Activated CD4-positive, CD25-positive, alpha-beta regulatory T cell (primary cell): ENCODE measurements around the gene FLOT1.
"Not testable (repeated sequence)": the region's sequence is repeated elsewhere in the genome, so short reads cannot be mapped to it uniquely, and the experiment has no call there.

Source experiments
- DNase-seq, 4 experiments: peaks; one replicate each; lab custom pipeline; 2025; lab: John Stamatoyannopoulos, UW

FLOT1 gene

DNA sequence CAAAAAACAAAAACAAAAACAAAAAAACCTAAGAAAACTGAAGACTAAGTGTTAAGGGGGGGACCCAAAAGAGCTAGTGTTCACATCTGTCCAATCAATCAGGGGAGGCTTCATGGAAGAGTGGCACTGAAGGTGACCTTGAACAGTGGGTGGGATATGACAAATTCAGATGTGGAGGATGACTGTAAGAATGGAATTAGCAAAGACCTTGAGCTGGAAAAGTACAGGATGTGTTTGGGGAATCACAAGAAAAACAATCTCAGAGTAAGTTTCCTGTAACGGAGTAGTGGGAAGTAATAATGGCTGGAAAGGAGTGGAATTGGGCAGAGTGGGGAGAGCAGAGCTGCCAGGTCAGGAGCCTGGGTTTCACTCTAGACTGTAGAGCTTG, 4.8 kb upstream of the FLOT1 start:
- DNase-seq, result no peak

DNA sequence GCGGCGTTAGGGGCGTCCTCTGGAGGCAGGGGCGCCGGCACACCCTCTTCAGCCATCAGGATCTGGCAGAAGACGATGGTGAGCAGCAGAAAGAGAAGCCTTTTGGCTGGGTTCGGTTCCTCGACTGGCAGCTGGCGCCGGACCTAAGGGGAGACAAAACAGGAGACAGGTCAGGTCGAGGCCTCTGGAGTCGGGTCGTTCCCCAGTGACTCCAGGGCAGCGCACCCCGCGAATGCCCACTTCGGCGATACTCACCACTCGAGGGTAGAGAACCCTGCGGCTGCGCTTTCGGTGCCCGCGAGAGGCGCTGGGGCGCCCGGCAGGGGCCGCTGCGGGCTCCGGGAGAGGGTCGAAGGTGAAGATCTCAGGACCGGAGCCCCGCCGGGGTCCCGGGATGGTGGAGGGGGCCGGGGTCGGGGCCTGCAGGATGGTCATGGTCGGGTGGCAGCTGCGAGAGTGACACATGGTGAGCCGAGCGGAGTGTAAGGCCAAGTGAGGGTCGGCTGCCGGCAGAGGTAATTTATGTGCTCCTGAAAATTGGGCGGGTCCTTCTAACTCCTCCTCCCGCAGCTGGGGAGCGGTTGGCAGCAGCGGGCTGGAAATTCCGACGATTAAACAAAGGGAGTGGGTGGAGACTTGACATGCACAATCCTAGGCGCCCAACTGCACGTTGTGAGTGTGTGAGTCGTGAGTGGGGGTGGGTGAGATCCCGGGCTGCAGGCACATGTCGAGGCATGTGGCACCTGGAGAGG, 1.7 kb upstream of the FLOT1 start, which contains the start of gene IER3:
Gene IER3 (minus strand): TSS at position 494 of the 752 bp plus-strand sequence. CDS start 29 bp downstream, at position 465.
- peak; percentile 43 to 74 (median 62) for DNase-seq

DNA sequence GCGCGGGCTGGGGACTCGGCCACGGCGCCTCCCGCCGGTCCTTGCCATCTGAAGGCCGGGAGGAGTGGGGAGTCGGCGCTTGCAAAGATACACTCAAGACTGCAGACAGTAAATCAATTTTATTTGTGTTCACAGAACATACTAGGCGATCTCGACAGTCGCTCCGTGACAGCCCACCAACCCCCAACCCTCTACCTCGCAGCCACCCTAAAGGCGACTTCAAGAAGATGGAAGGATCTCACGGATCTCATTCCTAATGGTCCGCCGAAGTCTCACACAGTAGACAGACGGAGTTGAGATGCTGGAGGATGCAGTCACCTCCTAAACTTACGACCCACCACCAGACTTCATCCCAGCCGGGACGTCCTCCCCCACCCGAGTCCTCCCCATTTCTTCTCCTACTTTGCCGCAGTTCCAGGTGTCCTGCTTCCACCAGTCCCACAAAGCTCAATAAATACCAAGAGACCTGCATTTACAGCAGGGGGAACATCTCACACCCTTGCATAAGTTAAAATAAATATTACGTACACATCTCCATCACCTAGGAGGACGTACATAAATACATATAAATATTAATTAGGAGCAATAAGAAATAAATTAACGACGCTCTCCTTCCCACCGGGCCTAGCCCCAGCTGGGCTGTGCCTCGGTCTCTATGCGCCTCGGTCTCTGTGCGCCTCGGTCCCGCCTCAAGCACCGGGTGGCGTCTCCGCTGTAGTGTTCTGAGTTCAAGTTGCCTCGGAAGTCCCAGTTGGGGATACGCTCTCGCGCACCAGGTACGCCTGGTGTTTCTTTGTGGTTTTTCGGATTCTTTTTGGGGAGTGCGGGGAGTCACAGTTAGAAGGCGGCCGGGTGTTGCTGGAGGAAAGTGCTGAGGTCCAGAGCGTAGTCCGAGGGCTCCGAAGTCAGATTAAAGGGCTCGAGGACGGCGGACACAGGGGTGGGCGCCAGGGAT, 889 bp upstream of the FLOT1 start:
- DNase-seq, result peak in 1 of 4 experiments; percentile 10

DNA sequence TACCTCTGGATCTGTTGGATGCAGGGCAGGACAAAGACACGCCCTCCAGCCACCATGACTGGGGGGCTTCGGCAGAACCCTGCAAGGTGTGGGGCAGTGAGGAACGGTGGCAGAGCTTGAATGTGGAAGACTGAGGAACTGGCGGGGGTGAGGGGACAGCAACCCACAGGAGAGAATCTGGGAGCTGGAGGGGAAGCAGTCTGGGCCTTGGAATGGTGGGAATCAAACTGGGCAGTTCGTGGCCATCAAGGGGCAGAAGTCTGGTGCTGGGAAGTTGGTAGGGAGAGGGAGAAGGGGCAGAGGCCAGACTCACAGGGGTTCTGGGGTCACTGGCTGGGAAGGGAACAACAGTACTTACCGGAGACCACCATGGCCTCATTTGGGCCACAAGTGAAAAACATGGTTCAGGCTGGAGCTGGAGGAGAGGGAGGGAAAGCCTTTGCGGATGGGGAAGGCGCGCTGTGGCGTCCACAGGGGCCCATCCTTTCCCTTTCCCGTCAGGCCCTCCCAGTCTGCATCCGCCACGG, 635 bp downstream of the FLOT1 start:
- no peak for DNase-seq

DNA sequence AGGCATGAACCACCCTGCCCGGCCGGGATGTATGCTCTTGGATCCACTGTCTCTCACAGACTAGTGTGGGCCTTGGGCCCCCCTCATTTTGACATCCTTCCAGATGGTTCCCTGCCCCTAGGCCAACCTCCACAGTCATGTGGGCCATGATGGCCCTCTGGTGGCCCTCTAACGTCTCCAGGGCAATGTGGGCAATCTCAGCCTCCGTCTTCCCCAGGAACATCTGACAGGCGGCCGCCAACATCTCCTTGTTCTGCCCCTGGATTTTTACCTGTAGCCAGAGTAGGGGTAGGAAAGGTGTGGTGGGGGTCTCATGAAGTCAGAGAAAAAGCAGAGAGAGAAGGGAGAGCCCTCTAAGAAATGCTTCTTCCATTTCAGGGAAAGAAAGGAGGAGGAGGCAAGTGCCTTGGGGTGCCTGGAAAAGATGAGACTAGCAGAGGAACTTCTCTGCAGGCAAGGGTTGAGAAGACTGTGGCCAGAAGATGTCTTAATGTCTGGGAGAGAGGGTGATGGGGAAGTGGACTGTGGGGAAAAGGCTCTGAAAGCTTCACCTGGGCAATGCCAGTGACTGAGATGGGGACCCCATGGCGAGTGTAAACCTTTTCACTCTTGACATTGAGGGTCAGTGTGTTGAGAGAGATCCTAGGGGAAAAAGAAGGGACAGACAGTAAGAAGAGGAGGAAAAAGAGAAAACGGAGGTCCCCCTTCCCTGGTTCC, 1.3 kb downstream of the FLOT1 start:
- DNase-seq, result no peak

DNA sequence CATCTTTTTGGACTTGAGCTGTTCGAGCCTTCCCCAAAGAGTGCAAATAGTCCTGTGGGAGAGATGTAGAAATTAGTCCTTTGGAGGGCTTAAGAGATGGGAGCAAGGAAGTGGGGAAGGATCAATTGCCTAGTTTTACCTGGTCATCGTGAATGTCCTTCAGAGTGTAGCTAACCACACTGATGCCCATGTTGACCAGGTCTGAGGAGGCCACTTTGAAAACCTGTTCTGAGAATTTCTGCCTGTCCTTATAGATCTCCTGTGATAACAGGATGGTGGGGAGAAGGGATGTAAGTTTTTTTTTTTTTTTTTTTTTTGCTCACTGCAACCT, 2.0 kb downstream of the FLOT1 start:
- no peak for DNase-seq

DNA sequence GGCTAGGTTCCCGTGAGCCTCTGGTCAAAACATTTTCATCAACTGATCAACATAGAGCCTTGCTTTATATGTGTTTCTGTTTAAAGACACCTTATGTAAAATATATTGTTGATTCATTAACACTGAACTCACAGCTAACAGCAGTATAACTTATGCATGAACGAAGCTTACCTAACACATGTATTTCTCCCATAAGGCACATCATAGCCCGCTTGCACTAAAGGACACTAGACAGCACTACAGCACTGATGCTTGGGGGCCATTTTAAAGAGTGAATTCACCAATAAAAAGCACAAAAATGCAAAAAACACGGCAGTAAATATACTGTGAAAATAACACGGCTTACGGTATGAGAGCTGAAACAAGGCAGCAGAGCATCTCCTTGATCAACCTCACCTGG, 4.0 kb downstream of the FLOT1 start:
- DNase-seq, result no peak

DNA sequence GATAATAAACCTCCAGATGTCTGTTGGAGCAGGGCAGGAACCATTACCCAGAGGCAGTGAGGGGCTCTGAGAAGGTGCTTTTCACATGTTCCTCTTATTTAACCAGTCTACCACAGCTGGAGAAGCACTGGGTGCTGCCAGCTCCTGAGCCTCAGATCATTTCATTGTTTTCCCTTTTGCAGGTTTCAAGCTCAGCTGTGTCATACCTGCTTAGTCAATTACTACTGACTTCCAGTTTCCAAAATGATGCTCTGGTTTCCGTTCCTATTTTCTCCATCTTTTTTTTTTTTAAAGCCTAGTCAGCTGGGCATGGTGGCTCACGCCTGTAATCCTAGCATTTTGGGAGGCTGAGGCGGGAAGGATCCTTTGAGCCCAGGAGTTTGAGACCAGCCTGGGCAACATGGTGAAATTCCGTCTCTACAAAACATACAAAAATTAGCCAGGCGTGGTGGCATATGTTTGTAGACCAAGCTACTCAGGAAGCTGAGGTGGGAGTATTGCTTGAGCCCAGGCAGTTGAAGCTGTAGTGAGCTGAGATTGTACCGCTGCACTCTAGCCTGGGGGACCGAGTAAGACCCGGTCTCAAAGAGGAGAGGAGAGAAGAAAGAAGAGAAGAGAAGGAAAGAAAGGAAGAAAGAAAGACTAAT, 6.7 kb downstream of the FLOT1 start:
- no peak for DNase-seq

DNA sequence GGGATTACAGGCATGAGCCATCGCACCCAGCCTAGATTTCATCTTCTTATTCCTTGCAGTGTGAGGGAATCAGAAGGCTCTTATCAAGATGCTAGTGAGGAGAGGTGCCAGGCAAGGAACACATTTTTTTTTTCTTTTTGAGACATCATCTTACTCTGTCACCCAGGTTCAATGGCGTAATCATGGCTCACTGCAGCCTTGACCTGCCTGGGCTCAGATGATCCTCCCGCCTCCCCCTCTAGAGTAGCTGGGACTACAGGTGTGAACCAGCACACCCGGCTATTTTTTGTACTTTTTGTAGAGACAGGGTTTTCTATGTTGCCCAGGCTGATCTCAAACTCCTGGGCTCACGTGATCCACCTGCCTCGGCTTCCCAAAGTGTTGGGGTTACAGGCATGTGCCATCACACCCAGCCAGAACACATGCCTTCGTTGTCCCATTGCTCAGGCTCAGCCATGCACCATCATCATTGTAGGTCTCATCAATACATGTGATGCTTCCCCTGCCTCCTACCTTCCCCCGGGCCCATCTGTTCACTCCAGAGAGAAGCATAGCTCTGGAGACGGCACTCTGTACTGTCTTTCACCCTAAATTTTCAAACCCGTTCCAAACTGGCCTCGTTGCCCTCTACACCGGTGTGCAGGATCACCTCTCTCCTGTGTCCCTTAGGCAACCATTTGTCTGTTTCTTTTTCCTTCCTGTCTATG, 10.1 kb downstream of the FLOT1 start:
- no peak for DNase-seq

DNA sequence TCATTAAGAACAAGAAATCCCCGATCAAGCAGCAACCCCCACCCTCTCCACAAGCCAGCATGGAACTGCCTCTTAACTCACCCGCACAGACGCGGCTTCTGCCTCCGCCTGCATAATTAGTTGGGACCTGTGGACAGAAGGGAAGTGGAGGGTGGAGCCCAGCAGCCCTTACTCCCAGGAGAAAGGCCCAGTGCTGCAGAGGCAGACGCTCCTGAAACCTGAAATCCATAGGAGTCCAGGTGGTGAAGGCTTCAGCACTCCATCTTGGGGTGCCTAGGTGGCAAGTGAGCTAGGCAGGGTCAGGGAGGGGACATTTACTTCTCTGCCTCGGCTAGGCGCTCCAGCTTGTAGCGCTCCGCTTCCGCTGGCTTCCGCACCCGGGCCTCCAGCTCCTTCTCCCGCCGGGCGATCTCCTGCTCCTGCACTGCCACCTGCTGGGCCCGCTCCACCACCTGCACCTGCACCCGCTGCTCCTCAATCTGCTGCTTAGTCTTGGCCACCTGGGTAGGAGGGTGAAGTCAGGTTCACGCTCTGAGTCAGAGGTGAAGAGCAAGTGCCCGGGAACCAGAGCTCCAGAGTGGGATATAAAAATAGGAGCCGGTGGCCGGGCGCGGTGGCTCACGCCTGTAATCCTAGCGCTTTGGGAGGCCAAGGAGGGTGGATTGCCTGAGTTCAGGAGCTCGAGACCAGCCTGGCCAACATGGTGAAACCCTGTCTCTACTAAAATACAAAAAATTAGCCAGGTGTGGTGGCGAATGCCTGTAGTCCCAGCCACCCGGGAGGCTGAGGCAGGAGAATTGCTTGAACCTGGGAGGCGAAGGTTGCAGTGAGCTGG, 11.7 kb downstream of the FLOT1 start:
- DNase-seq, result peak; percentile 57 to 75 (median 70)

DNA sequence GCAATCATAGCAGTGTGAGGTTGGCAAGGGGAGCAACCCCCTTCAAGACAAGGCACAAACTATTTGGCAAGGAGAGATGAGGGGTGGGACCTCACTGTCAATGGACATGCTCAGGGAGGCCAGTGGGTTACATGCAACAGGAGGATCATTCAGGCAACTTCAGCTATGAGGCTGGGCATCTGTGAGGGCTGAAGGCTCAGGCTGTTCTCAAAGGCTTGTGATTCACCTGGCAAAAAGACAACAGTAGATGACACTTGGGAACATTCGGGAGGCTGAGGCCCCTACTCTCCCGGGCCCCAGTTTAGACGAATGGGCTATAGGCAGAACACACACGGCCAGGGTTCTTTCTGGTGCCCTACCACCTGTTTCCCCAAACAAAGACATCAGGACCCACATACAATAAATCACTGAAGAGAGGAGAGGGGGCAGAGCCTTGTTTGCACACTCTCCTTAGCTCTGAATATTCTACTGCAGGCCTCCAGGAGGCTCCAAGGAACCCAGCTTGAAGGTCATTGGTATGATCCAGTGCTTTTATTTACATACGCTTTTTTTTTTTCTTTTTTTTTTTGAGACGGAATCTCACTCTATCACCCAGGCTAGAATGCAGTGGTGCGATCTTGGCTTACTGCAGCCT, 14.4 kb downstream of the FLOT1 start:
- no peak for DNase-seq

DNA sequence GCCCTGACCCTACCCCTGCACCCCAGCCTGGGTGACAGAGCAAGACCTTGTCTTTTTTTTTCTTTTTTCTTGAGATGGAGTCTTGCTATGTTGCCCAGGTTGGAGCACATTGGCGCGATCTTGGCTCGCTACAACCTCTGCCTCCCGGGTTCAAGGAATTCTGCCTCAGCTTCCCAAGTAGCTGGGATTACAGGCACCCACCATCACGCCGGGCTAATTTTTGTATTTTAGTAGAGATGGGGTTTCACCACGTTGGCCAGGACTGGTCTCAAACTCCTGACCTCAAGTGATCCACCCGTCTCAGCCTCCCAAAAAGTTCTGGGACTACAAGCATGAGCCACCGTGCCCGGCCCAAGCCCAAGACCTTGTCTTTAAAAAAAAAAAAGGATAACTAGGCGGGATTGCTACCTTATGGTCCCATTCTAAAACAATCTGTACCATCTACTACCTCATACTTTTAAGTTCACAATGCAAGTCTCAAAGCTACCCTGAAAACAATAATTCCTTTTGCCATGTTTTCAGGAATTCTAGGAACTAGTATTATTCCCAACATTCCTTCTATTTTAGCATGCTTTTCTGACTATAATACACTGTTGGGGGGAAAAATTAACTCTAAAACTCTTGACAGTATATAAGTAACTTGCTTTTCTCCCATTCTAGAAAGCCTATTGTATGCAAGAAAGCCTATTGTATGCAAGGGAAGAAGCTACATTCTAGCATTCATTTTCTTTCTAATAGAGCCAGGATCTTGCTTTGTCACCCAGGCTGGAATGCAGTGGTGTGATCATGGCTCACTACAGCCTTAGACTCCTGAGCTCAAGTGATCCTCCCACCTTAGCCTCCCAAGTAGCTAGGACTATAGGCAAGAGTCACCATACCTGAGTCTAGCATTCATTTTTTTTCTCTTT, 15.7 kb downstream of the FLOT1 start:
- DNase-seq, result no peak

DNA sequence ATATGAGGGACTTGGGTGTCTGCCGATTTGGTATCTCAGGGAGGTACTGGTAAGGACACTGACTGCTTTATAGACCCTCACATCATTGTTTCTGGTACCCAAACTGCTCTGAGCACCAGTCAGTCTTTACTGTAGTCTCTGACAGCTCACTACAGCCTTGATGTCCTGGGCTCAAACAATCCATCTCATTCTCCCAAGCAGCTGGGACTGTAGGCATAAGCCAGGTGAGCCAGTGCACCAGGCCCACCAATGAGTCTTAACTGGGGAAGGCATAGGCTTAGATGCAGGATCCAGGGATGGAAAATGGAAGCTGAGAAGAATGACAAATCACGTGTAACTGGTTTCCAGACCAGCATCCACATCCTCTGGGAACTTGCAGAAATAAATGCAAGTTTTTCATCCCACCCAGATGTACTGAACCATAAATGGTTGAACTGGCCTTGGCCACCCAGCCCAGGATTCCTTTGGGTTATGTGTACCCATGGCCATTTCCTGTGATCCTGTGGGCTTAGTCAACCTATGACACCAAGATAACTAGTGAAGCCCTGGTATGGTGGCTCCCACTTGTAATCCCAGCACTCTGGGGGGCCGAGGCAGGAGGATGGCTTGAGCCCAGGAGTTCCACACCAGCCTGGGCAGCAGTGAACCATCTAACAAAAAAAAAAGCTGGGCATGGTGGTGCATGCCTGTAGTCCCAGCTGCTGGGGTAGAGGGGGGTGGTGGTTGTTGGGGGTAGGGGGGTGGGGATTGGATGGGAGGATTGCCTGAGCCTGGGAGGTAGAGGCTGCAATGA, 16.6 kb downstream of the FLOT1 start:
- no peak for DNase-seq

DNA sequence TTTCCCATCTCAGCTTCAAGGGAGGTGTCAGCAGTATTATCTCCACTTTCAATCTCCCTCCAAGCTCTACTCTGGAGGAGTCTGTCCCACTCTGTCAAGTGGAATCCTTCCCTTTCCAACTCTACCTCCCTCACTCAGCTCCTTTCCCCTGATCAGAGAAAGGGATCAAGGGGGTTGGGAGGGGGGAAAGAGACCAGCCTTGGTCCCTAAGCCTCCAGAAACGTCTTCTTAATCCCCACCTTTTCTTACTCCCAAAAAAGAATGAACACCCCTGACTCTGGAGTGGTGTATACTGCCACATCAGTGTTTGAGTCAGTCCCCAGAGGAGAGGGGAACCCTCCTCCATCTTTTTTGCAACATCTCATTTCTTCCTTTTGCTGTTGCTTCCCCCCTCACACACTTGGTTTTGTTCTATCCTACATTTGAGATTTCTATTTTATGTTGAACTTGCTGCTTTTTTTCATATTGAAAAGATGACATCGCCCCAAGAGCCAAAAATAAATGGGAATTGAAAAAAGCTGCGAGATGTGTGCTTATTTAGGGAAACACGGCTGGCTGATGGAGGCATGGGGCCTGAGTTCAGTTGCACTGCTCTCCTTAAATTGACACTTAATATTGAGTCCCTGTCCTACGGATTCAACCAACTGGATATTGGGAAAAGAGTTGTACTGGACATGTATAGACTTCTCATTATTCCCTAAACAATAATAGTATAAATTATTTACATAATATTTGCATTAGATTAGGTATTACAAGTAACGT, 17.4 kb downstream of the FLOT1 start:
- DNase-seq, result no peak

DNA sequence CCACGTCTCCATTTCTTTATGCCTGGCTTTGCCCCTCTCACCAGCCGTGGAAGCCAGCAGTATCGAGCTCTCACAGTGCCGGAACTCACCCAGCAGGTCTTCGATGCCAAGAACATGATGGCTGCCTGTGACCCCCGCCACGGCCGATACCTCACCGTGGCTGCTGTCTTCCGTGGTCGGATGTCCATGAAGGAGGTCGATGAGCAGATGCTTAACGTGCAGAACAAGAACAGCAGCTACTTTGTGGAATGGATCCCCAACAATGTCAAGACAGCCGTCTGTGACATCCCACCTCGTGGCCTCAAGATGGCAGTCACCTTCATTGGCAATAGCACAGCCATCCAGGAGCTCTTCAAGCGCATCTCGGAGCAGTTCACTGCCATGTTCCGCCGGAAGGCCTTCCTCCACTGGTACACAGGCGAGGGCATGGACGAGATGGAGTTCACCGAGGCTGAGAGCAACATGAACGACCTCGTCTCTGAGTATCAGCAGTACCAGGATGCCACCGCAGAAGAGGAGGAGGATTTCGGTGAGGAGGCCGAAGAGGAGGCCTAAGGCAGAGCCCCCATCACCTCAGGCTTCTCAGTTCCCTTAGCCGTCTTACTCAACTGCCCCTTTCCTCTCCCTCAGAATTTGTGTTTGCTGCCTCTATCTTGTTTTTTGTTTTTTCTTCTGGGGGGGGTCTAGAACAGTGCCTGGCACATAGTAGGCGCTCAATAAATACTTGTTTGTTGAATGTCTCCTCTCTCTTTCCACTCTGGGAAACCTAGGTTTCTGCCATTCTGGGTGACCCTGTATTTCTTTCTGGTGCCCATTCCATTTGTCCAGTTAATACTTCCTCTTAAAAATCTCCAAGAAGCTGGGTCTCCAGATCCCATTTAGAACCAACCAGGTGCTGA, 18.4 kb downstream of the FLOT1 start:
- DNase-seq, result not testable (repeated sequence)
